SK-N-MC (cell line): ENCODE data around the gene IGIP.

Experiments used
- EZH2 ChIP-seq: fragments of 200-600 bp; sonication (generic); IDR thresholded peaks from one replicate; pipeline ENCODE4 v1.6.1; 2017; ENCODE audit warnings: antibody characterized with exemption
- POLR2AphosphoS5 ChIP-seq: IDR thresholded peaks from 2 replicates; pipeline ENCODE4 v1.6.1; 2012; ENCODE audit warnings: mild to moderate bottlenecking, low read depth, low read length, borderline replicate concordance

DNA sequence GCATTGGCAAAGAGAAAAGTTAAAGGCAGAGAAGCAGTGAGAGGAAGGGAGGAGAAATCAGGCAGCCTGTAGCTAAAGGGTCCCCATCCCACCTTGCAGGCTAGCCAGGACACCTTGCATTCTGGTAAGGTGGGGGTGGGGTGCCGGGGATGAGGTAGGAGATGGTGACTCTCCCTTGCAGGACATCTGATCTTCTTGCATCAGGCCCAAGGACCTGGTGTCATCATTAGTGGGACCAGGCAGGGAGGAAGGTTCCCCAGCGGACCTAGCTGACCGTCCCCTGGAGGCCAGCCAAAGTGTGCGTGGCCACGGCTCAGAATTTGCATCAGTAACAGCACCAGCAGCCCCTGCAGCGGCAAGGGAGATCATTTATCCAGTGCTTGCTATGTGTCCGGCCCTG, 27.5 kb downstream of the IGIP start:
- TF ChIP-seq POLR2AphosphoS5 (no peak), EZH2 (no peak)
